K562 (cell line): ENCODE data around the gene DLX3. TPM values are rescaled to one million over a fixed set of nuclear protein-coding genes. Genes with fewer than 3 reads are reported as not detected.

Source experiments
- ATAC-seq: fragments of 200-7000 bp; cut with Tn5 transposase; 3 replicates; pipeline ENCODE4 v1.9.1; 2020; ENCODE audit warnings: moderate library complexity
- BruUV-seq: library from RNA; stranded (reverse); fragments of 400-500 nt; replicated peaks from 2 replicates; lab custom pipeline; 2021; lab: Mats Ljungman, UMichigan
- CTCF ChIA-PET: fragments of 300-600 bp; formaldehyde crosslinking; extraction: SDS; loops from one replicate; lab custom pipeline; 2021; ENCODE audit warnings: low intra/inter-chr PET ratio; lab: Yijun Ruan, JAX
- POLR2A ChIA-PET: fragments of 300-600, 350-650 bp; sonication (Branson Sonifier 250); formaldehyde crosslinking; extraction: SDS; loops from one replicate; lab custom pipeline; 2021; ENCODE audit warnings: antibody characterized with exemption, inconsistent platforms; lab: Yijun Ruan, JAX
- DNase-seq, 4 experiments: peaks; one replicate each; pipeline versions ENCODE4 v3.0.0 to v3.0.0-alpha.2; 2011 to 2018; ENCODE audit warnings: low spot score in 3 of 4, mixed read lengths in 3 of 4; ENCODE audit errors: extremely low read depth in 1 of 4
- FAIRE-seq: peaks from 2 replicates; lab custom pipeline; 2011; peaks lifted over from hg19 to GRCh38; lab: Jason Lieb, UNC
- H2AFZ ChIP-seq: 2 replicates; pipeline ENCODE4 v1.6.0; 2011; ENCODE audit warnings: low read depth, low read length, control low read depth, inconsistent platforms
- H3K27ac ChIP-seq: fragments of 200-600 bp; 3 replicates; pipeline ENCODE4 v1.8.0; 2011; ENCODE audit warnings: low read depth, mild to moderate bottlenecking, control low read depth, inconsistent platforms, low read length, moderate library complexity, mixed read lengths; ENCODE audit errors: extremely low read depth
- H3K27me3 ChIP-seq, 2 experiments: fragments of 300-600 bp in 1 of 2; 2 replicates in 1 of 2; 3 replicates in 1 of 2; pipeline versions ENCODE4 v1.6.0 to v1.8.0; 2011; ENCODE audit warnings: inconsistent platforms in 2 of 2, low read length in 2 of 2, mild to moderate bottlenecking in 1 of 2, mixed read lengths in 1 of 2, moderate library complexity in 1 of 2; ENCODE audit not compliant: control insufficient read depth in 2 of 2, insufficient read depth in 2 of 2
- H3K36me3 ChIP-seq: fragments of 300-600 bp; 3 replicates; pipeline ENCODE4 v1.8.0; 2011; ENCODE audit warnings: mild to moderate bottlenecking, low read length, inconsistent platforms; ENCODE audit not compliant: control insufficient read depth, insufficient read depth
- H3K4me1 ChIP-seq, 2 experiments: fragments of 200-600 bp in 1 of 2; replicated peaks in 1 of 2; 2 replicates in 1 of 2; 3 replicates in 1 of 2; pipeline versions ENCODE4 v1.5.1 to v1.8.0; 2011; ENCODE audit warnings: inconsistent platforms in 2 of 2, low read length in 2 of 2, mild to moderate bottlenecking in 1 of 2, mixed read lengths in 1 of 2, moderate library complexity in 1 of 2; ENCODE audit not compliant: control insufficient read depth in 2 of 2, insufficient read depth in 2 of 2
- H3K4me2 ChIP-seq: 2 replicates; pipeline ENCODE4 v1.6.1; 2011; ENCODE audit warnings: low read length, control low read depth, inconsistent platforms, mixed read lengths; ENCODE audit not compliant: insufficient read depth
- H3K4me3 ChIP-seq: fragments of 200-600 bp; sonication (generic), shearing (Covaris generic); 2 replicates; pipeline ENCODE4 v1.5.1; 2016; ENCODE audit warnings: control low read depth, inconsistent platforms
- H3K79me2 ChIP-seq: fragments of 200-600 bp; 3 replicates; pipeline ENCODE4 v1.8.0; 2011; ENCODE audit warnings: low read length, inconsistent platforms; ENCODE audit not compliant: control insufficient read depth, insufficient read depth
- H3K9ac ChIP-seq, 2 experiments: 2 replicates each; pipeline versions ENCODE4 v1.6.0 to v1.6.1; 2011; ENCODE audit warnings: low read depth in 2 of 2, low read length in 2 of 2, control low read depth in 1 of 2, inconsistent platforms in 1 of 2, mild to moderate bottlenecking in 1 of 2, mixed read lengths in 1 of 2; ENCODE audit not compliant: insufficient read depth in 1 of 2
- H3K9me1 ChIP-seq: one replicate; pipeline ENCODE4 v1.6.0; 2011; ENCODE audit warnings: inconsistent platforms, mild to moderate bottlenecking, low read length, moderate library complexity; ENCODE audit not compliant: control insufficient read depth, insufficient read depth
- H3K9me3 ChIP-seq: replicated peaks from 2 replicates; pipeline ENCODE4 v1.5.1; 2011; ENCODE audit warnings: low read depth, low read length, inconsistent platforms; ENCODE audit not compliant: control insufficient read depth, insufficient read depth
- H4K20me1 ChIP-seq: replicated peaks from 2 replicates; pipeline ENCODE4 v1.6.1; 2011; ENCODE audit warnings: low read length, inconsistent platforms, mixed read lengths; ENCODE audit not compliant: control insufficient read depth, insufficient read depth
- ILK ChIP-seq: fragments of 450-650 bp; IDR thresholded peaks from 2 replicates; pipeline ENCODE4 v1.6.1; 2016; ENCODE audit warnings: missing genetic modification characterization, low read depth, mild to moderate bottlenecking, missing compliant biosample characterization, moderate library complexity, borderline replicate concordance
- JUNB ChIP-seq: fragments of 450-650 bp; formaldehyde crosslinking; conservative IDR thresholded peaks from 2 replicates; pipeline ENCODE4 v1.4.0; 2020; ENCODE audit warnings: mild to moderate bottlenecking
- SAP30 ChIP-seq: fragments of 200-600 bp; sonication (generic); IDR thresholded peaks from 2 replicates; pipeline ENCODE4 v1.6.1; 2012; ENCODE audit warnings: borderline replicate concordance, low read depth, mild to moderate bottlenecking, moderate library complexity, low read length, control low read depth, inconsistent platforms; ENCODE audit not compliant: insufficient read depth, poor library complexity, severe bottlenecking
- WGBS: fragments of 100-300 bp; shearing (Covaris generic); methylation state at CpG from one replicate; pipeline ENCODE4 v1.1.6; 2016; ENCODE audit warnings: low coverage, mixed read lengths; ENCODE audit not compliant: insufficient coverage; ENCODE audit errors: missing lambda C conversion rate; 5-methylcytosine and 5-hydroxymethylcytosine counted together
- in situ Hi-C: fragments of 300-500 bp; cut with MboI; formaldehyde crosslinking; loops from 4 replicates; pipeline ENCODE4 v1.15.0; 2018; ENCODE audit warnings: inconsistent platforms, mixed read lengths
- intact Hi-C: fragments of 100-400 bp; cut with micrococcal nuclease; formaldehyde crosslinking; loops from 2 replicates; pipeline ENCODE4 v1.14.2; 2022
- polyA plus RNA-seq, 8 experiments: library from polyadenylated mRNA; depleted of rRNA in 4 of 8; stranded (reverse) in 5 of 8; unstranded in 3 of 8; fragments of >200 nt; fragmentation: Nextera tagmentation in 2 of 8; fragmentation: Illumina TruSeq in 1 of 8; extraction: Ambion mirVana in 2 of 8; extraction: Trizol in 1 of 8; gene quantifications; 2 replicates each; pipeline versions ENCODE4 v1.2.1 to v1.2.3, GENCODE V29; 2011 to 2014; ENCODE audit warnings: inconsistent platforms in 1 of 8, missing spikeins in 1 of 8
- total RNA-seq, 7 experiments: library from RNA; depleted of rRNA in 6 of 7; stranded (reverse); fragments of >200 nt in 6 of 7; fragmentation: Illumina TruSeq in 2 of 7; extraction: Trizol in 2 of 7; gene quantifications; 2 replicates each; pipeline versions ENCODE4 v1.2.1 to v1.2.3, GENCODE V29; 2011 to 2021; ENCODE audit warnings: low replicate concordance in 1 of 7
- TF ChIP-seq, protein P1 (sequence below): sonication (generic); formaldehyde crosslinking; IDR thresholded peaks from 2 replicates; pipeline ENCODE4 v1.9.0; 2022; ENCODE audit warnings: mild to moderate bottlenecking, missing genetic modification reagents
- TF ChIP-seq, protein P2 (sequence below): sonication (generic); formaldehyde crosslinking; IDR thresholded peaks from 2 replicates; pipeline ENCODE4 v1.8.0; 2022; ENCODE audit warnings: missing genetic modification reagents, mild to moderate bottlenecking, borderline replicate concordance

DLX3 gene
- total and polyA plus RNA-seq, 9 of the 15 experiments (the other 6 are each of a cell fraction or from before 2014, with no cell fraction given), result not detected

DNA sequence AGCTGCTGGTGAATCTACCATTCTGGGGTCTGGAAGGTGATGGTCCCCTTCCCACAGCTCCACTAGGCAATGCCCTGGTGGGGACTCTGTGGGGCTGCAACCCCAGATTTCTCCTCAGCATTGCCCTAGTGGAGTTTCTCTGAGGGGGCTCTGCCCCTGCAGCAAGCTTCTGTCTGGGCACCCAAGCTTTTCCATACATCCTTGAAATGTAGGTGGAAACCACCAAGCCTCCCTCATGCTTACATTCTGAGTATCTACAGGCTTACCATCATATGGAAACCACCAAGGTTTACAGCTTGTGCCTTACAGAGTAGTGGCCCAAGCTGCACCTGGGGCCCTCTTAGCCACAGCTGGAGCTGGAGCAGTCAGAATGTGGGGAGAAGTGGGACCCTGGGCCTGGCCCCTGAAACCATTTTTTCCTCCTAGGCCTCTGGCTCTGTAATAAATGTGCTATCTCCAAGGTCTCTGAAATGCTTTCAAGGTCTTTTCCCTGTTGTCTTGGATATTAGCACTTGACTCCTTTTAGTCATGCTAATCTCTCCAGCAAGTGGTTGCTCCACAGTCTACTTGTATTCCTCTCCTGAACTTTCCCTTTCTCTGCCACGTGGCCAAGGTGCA, 19.6 kb upstream of the DLX3 start:
- H3K9me3 ChIP-seq, result no peaks in the 10 kb centered on the region
- H3K36me3 ChIP-seq, result no peaks in the 10 kb centered on the region
- H3K9ac ChIP-seq, result no peak overlapping the region
- no peaks in the 10 kb centered on the region for H3K79me2 ChIP-seq
- BruUV-seq, result no TSS peak
- no peak overlapping the region for H3K4me3 ChIP-seq
- TF ChIP-seq, protein P1, sequence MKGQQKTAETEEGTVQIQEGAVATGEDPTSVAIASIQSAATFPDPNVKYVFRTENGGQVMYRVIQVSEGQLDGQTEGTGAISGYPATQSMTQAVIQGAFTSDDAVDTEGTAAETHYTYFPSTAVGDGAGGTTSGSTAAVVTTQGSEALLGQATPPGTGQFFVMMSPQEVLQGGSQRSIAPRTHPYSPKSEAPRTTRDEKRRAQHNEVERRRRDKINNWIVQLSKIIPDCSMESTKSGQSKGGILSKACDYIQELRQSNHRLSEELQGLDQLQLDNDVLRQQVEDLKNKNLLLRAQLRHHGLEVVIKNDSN (CRISPR knock-in tag), result no peak
- TF ChIP-seq SAP30, result no peak
- TF ChIP-seq, protein P2, sequence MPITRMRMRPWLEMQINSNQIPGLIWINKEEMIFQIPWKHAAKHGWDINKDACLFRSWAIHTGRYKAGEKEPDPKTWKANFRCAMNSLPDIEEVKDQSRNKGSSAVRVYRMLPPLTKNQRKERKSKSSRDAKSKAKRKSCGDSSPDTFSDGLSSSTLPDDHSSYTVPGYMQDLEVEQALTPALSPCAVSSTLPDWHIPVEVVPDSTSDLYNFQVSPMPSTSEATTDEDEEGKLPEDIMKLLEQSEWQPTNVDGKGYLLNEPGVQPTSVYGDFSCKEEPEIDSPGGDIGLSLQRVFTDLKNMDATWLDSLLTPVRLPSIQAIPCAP (CRISPR knock-in tag), result no peak
- TF ChIP-seq ILK (tag), result no peak
- no peak for TF ChIP-seq JUNB (CRISPR knock-in tag)
- TF ChIP-seq, all 486 proteins: peak for 0
- WGBS, result 0% methylated on average over 1 of the region's 1 CpG
- Histone ChIP-seq H3K27me3 (no peaks in the 10 kb centered on the region; a peak in 2 of 5 replicates), H2AFZ (no peak overlapping the region), H3K4me1 (no peaks in the 10 kb centered on the region), H3K27ac (no peak overlapping the region), H4K20me1 (no peaks in the 10 kb centered on the region), H3K9me1 (no peaks in the 10 kb centered on the region), H3K4me2 (no peak overlapping the region)
- ATAC-seq (no peak), FAIRE-seq (no peak), DNase-seq (no peak)
- ChIA-PET POLR2A (interaction anchor here (0.5 kb wide), 1 partner anchor 13 kb away, joined by 5 read pairs; no protein-coding TSS in a partner anchor), CTCF (no interaction called here)
- in situ Hi-C loops, result no loop called here
- intact Hi-C loops, result no loop called here
